K562 (cell line): ENCODE results near the gene NSF. TPM values are rescaled to one million over a fixed set of nuclear protein-coding genes. Genes with fewer than 3 reads are reported as not detected.

Source experiments
- ATAC-seq: fragments of 200-7000 bp; cut with Tn5 transposase; 3 replicates; pipeline ENCODE4 v1.9.1; 2020; ENCODE audit warnings: moderate library complexity
- BruUV-seq: library from RNA; stranded (reverse); fragments of 400-500 nt; replicated peaks from 2 replicates; lab custom pipeline; 2021; lab: Mats Ljungman, UMichigan
- CTCF ChIA-PET: fragments of 300-600 bp; formaldehyde crosslinking; extraction: SDS; loops from one replicate; lab custom pipeline; 2021; ENCODE audit warnings: low intra/inter-chr PET ratio; lab: Yijun Ruan, JAX
- POLR2A ChIA-PET: fragments of 300-600, 350-650 bp; sonication (Branson Sonifier 250); formaldehyde crosslinking; extraction: SDS; loops from one replicate; lab custom pipeline; 2021; ENCODE audit warnings: antibody characterized with exemption, inconsistent platforms; lab: Yijun Ruan, JAX
- DNase-seq, 4 experiments: peaks; one replicate each; pipeline versions ENCODE4 v3.0.0 to v3.0.0-alpha.2; 2011 to 2018; ENCODE audit warnings: low spot score in 3 of 4, mixed read lengths in 3 of 4; ENCODE audit errors: extremely low read depth in 1 of 4
- FAIRE-seq: peaks from 2 replicates; lab custom pipeline; 2011; peaks lifted over from hg19 to GRCh38; lab: Jason Lieb, UNC
- H2AFZ ChIP-seq: 2 replicates; pipeline ENCODE4 v1.6.0; 2011; ENCODE audit warnings: low read depth, low read length, control low read depth, inconsistent platforms
- H3K27ac ChIP-seq: fragments of 200-600 bp; 3 replicates; pipeline ENCODE4 v1.8.0; 2011; ENCODE audit warnings: low read depth, mild to moderate bottlenecking, control low read depth, inconsistent platforms, low read length, moderate library complexity, mixed read lengths; ENCODE audit errors: extremely low read depth
- H3K27me3 ChIP-seq, 2 experiments: fragments of 300-600 bp in 1 of 2; 2 replicates in 1 of 2; 3 replicates in 1 of 2; pipeline versions ENCODE4 v1.6.0 to v1.8.0; 2011; ENCODE audit warnings: inconsistent platforms in 2 of 2, low read length in 2 of 2, mild to moderate bottlenecking in 1 of 2, mixed read lengths in 1 of 2, moderate library complexity in 1 of 2; ENCODE audit not compliant: control insufficient read depth in 2 of 2, insufficient read depth in 2 of 2
- H3K36me3 ChIP-seq: fragments of 300-600 bp; 3 replicates; pipeline ENCODE4 v1.8.0; 2011; ENCODE audit warnings: mild to moderate bottlenecking, low read length, inconsistent platforms; ENCODE audit not compliant: control insufficient read depth, insufficient read depth
- H3K4me1 ChIP-seq, 2 experiments: fragments of 200-600 bp in 1 of 2; replicated peaks in 1 of 2; 2 replicates in 1 of 2; 3 replicates in 1 of 2; pipeline versions ENCODE4 v1.5.1 to v1.8.0; 2011; ENCODE audit warnings: inconsistent platforms in 2 of 2, low read length in 2 of 2, mild to moderate bottlenecking in 1 of 2, mixed read lengths in 1 of 2, moderate library complexity in 1 of 2; ENCODE audit not compliant: control insufficient read depth in 2 of 2, insufficient read depth in 2 of 2
- H3K4me2 ChIP-seq: 2 replicates; pipeline ENCODE4 v1.6.1; 2011; ENCODE audit warnings: low read length, control low read depth, inconsistent platforms, mixed read lengths; ENCODE audit not compliant: insufficient read depth
- H3K4me3 ChIP-seq: fragments of 200-600 bp; sonication (generic), shearing (Covaris generic); 2 replicates; pipeline ENCODE4 v1.5.1; 2016; ENCODE audit warnings: control low read depth, inconsistent platforms
- H3K79me2 ChIP-seq: fragments of 200-600 bp; 3 replicates; pipeline ENCODE4 v1.8.0; 2011; ENCODE audit warnings: low read length, inconsistent platforms; ENCODE audit not compliant: control insufficient read depth, insufficient read depth
- H3K9ac ChIP-seq, 2 experiments: 2 replicates each; pipeline versions ENCODE4 v1.6.0 to v1.6.1; 2011; ENCODE audit warnings: low read depth in 2 of 2, low read length in 2 of 2, control low read depth in 1 of 2, inconsistent platforms in 1 of 2, mild to moderate bottlenecking in 1 of 2, mixed read lengths in 1 of 2; ENCODE audit not compliant: insufficient read depth in 1 of 2
- H3K9me1 ChIP-seq: one replicate; pipeline ENCODE4 v1.6.0; 2011; ENCODE audit warnings: inconsistent platforms, mild to moderate bottlenecking, low read length, moderate library complexity; ENCODE audit not compliant: control insufficient read depth, insufficient read depth
- H3K9me3 ChIP-seq: replicated peaks from 2 replicates; pipeline ENCODE4 v1.5.1; 2011; ENCODE audit warnings: low read depth, low read length, inconsistent platforms; ENCODE audit not compliant: control insufficient read depth, insufficient read depth
- H4K20me1 ChIP-seq: replicated peaks from 2 replicates; pipeline ENCODE4 v1.6.1; 2011; ENCODE audit warnings: low read length, inconsistent platforms, mixed read lengths; ENCODE audit not compliant: control insufficient read depth, insufficient read depth
- FOXA1 ChIP-seq: fragments of 450-650 bp; IDR thresholded peaks from 2 replicates; pipeline ENCODE4 v1.6.1; 2016; ENCODE audit warnings: mild to moderate bottlenecking, borderline replicate concordance
- HINFP ChIP-seq: fragments of 450-650 bp; conservative IDR thresholded peaks from 2 replicates; pipeline ENCODE4 v1.6.1; 2016; ENCODE audit warnings: missing genetic modification characterization, low read depth, mild to moderate bottlenecking, control low read depth, missing compliant biosample characterization
- HNRNPLL ChIP-seq: fragments of 200-400 bp; formaldehyde crosslinking; IDR thresholded peaks from 2 replicates; pipeline ENCODE4 v1.6.1; 2017; ENCODE audit warnings: low read length, low read depth, mild to moderate bottlenecking; ENCODE audit not compliant: poor library complexity, severe bottlenecking
- IRF2 ChIP-seq: sonication (generic); formaldehyde crosslinking; IDR thresholded peaks from 2 replicates; pipeline ENCODE4 v1.8.1; 2022; ENCODE audit warnings: mild to moderate bottlenecking, missing genetic modification reagents
- LEF1 ChIP-seq: fragments of 450-650 bp; IDR thresholded peaks from 2 replicates; pipeline ENCODE4 v1.6.1; 2016; ENCODE audit warnings: mild to moderate bottlenecking
- MCM7 ChIP-seq, 2 experiments: fragments of 450-650 bp; IDR thresholded peaks; 2 replicates each; pipeline ENCODE4 v1.6.1; 2016 to 2018
- NBN ChIP-seq: fragments of 450-650 bp; IDR thresholded peaks from 2 replicates; pipeline ENCODE4 v1.6.1; 2016; ENCODE audit warnings: low read depth, mild to moderate bottlenecking
- NKRF ChIP-seq: fragments of 450-650 bp; IDR thresholded peaks from 2 replicates; pipeline ENCODE4 v1.6.1; 2016; ENCODE audit warnings: borderline replicate concordance
- POLR2AphosphoS5 ChIP-seq: IDR thresholded peaks from 2 replicates; pipeline ENCODE4 v1.6.1; 2011; ENCODE audit warnings: mild to moderate bottlenecking, low read depth, low read length, moderate library complexity; ENCODE audit not compliant: control insufficient read depth, insufficient read depth
- PRPF4 ChIP-seq: fragments of 200-400 bp; formaldehyde crosslinking; IDR thresholded peaks from one replicate; pipeline ENCODE4 v1.6.1; 2017; ENCODE audit warnings: low read length, low read depth, mild to moderate bottlenecking; ENCODE audit not compliant: insufficient read depth, poor library complexity, severe bottlenecking
- RFX1 ChIP-seq: fragments of 450-650 bp; IDR thresholded peaks from 2 replicates; pipeline ENCODE4 v1.6.1; 2016; ENCODE audit warnings: mild to moderate bottlenecking, moderate library complexity
- SAFB2 ChIP-seq: fragments of 200-400 bp; formaldehyde crosslinking; IDR thresholded peaks from 2 replicates; pipeline ENCODE4 v1.6.1; 2018; ENCODE audit warnings: borderline replicate concordance, low read length, low read depth, moderate library complexity; ENCODE audit not compliant: severe bottlenecking
- ZBTB43 ChIP-seq: sonication (generic); formaldehyde crosslinking; IDR thresholded peaks from 2 replicates; pipeline ENCODE4 v1.8.0; 2023; ENCODE audit warnings: mild to moderate bottlenecking, missing genetic modification reagents
- ZKSCAN8 ChIP-seq: fragments of 200-800 bp; sonication (Bioruptor generic); IDR thresholded peaks from 2 replicates; pipeline ENCODE4 v1.6.1; 2016; ENCODE audit warnings: missing genetic modification characterization, missing compliant biosample characterization
- ZNF232 ChIP-seq: sonication (generic); formaldehyde crosslinking; IDR thresholded peaks from 2 replicates; pipeline ENCODE4 v1.8.0; 2022; ENCODE audit warnings: mild to moderate bottlenecking, missing genetic modification reagents
- ZNF253 ChIP-seq: fragments of 250-450 bp; sonication (Bioruptor Pico); conservative IDR thresholded peaks from 2 replicates; pipeline ENCODE4 v1.6.1; 2021; ENCODE audit warnings: mild to moderate bottlenecking
- ZNF282 ChIP-seq: sonication (generic); formaldehyde crosslinking; IDR thresholded peaks from 2 replicates; pipeline ENCODE4 v1.8.1; 2023; ENCODE audit warnings: missing genetic modification reagents
- ZNF436 ChIP-seq: fragments of 250-450, 450-650 bp; sonication (Bioruptor Pico); formaldehyde crosslinking; IDR thresholded peaks from 2 replicates; pipeline ENCODE4 v1.7.0; 2020; ENCODE audit warnings: mild to moderate bottlenecking
- ZNF507 ChIP-seq: conservative IDR thresholded peaks from 2 replicates; pipeline ENCODE4 v1.6.1; 2017; ENCODE audit warnings: missing genetic modification characterization, missing compliant biosample characterization
- WGBS: fragments of 100-300 bp; shearing (Covaris generic); methylation state at CpG from one replicate; pipeline ENCODE4 v1.1.6; 2016; ENCODE audit warnings: low coverage, mixed read lengths; ENCODE audit not compliant: insufficient coverage; ENCODE audit errors: missing lambda C conversion rate; 5-methylcytosine and 5-hydroxymethylcytosine counted together
- in situ Hi-C: fragments of 300-500 bp; cut with MboI; formaldehyde crosslinking; loops from 4 replicates; pipeline ENCODE4 v1.15.0; 2018; ENCODE audit warnings: inconsistent platforms, mixed read lengths
- intact Hi-C: fragments of 100-400 bp; cut with micrococcal nuclease; formaldehyde crosslinking; loops from 2 replicates; pipeline ENCODE4 v1.14.2; 2022
- polyA plus RNA-seq, 8 experiments: library from polyadenylated mRNA; depleted of rRNA in 4 of 8; stranded (reverse) in 5 of 8; unstranded in 3 of 8; fragments of >200 nt; fragmentation: Nextera tagmentation in 2 of 8; fragmentation: Illumina TruSeq in 1 of 8; extraction: Ambion mirVana in 2 of 8; extraction: Trizol in 1 of 8; gene quantifications; 2 replicates each; pipeline versions ENCODE4 v1.2.1 to v1.2.3, GENCODE V29; 2011 to 2014; ENCODE audit warnings: inconsistent platforms in 1 of 8, missing spikeins in 1 of 8
- total RNA-seq, 7 experiments: library from RNA; depleted of rRNA in 6 of 7; stranded (reverse); fragments of >200 nt in 6 of 7; fragmentation: Illumina TruSeq in 2 of 7; extraction: Trizol in 2 of 7; gene quantifications; 2 replicates each; pipeline versions ENCODE4 v1.2.1 to v1.2.3, GENCODE V29; 2011 to 2021; ENCODE audit warnings: low replicate concordance in 1 of 7

NSF gene
- total and polyA plus RNA-seq, 9 of the 15 experiments (the other 6 are each of a cell fraction or from before 2014, with no cell fraction given) = 16.7 to 39.8 (median 36.7) TPM

GRCh38 chr17:46727572-46728348 lies 137.3 kb downstream of the NSF start:
- FAIRE-seq (no peak), DNase-seq (no peak), ATAC-seq (no peak)
- Histone ChIP-seq H3K9me3 (no peaks in the 10 kb centered on the region), H3K9ac (no peak overlapping the region), H3K4me3 (no peak overlapping the region), H4K20me1 (no peaks in the 10 kb centered on the region), H2AFZ (no peak overlapping the region), H3K27ac (no peak overlapping the region), H3K4me1 (no peaks in the 10 kb centered on the region), H3K36me3 (peaks cover 25% of the 10 kb centered on the region), H3K27me3 (no peaks in the 10 kb centered on the region), H3K9me1 (no peaks in the 10 kb centered on the region), H3K79me2 (no peaks in the 10 kb centered on the region), H3K4me2 (no peak overlapping the region)
- ChIA-PET POLR2A (interaction anchor here (0.6 to 1.3 kb wide), 2 partner anchors 8 to 13 kb away, joined by 3 read pairs; no protein-coding TSS in a partner anchor), CTCF (no interaction called here)
- in situ Hi-C loops = no loop called here
- intact Hi-C loops = no loop called here
- WGBS = 98% methylated on average over 4 of the region's 4 CpGs
- no TSS peak for BruUV-seq
- TF ChIP-seq RFX1 (no peak), PRPF4 (no peak), ZKSCAN8 (no peak), ZNF436 (no peak), ZNF507 (tag) (no peak), POLR2AphosphoS5 (no peak), HINFP (tag) (no peak), ZNF253 (CRISPR knock-in tag) (no peak), SAFB2 (no peak), NBN (no peak), ZNF232 (no peak), IRF2 (no peak), NKRF (no peak), HNRNPLL (no peak), MCM7 (IDR thresholded peaks at IDR 0.05) (no peak), LEF1 (no peak), ZBTB43 (CRISPR knock-in tag) (no peak), ZNF282 (CRISPR knock-in tag) (no peak), FOXA1 (no peak)
